GM10266 (cell line): ENCODE data around the gene SULT4A1.
"Not testable (repeated sequence)": the region's sequence is repeated elsewhere in the genome, so short reads cannot be mapped to it uniquely, and the experiment has no call there.

Source experiments
- DNase-seq: peaks from one replicate; pipeline ENCODE4 v3.0.0; 2012; ENCODE audit errors: extremely low spot score
- TF ChIP-seq, protein P1 (sequence below): IDR thresholded peaks from 2 replicates; pipeline ENCODE4 v1.5.1; 2012; ENCODE audit warnings: mild to moderate bottlenecking, low read depth; ENCODE audit not compliant: control insufficient read depth, insufficient read depth; ENCODE audit errors: missing control alignments

The SULT4A1 gene

DNA sequence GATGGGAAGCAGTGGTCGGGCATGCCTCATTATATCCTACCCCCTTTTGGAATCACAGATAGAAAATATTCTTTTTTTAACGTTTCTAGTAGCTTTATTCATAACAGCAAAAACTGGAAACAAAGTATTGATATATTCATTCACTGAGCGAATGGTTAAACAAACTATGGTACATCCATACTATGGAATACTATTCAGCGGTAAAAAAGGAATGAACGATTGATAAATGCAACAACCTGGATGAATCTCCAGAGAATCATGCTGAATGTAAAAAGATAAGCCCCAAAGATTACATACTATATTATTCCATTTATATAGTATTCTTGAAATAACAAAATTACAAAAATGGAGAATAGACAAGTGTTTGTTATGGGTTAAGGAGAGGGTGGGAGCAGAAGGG is 7.5 kb upstream of the SULT4A1 start:
- TF ChIP-seq, protein P1, sequence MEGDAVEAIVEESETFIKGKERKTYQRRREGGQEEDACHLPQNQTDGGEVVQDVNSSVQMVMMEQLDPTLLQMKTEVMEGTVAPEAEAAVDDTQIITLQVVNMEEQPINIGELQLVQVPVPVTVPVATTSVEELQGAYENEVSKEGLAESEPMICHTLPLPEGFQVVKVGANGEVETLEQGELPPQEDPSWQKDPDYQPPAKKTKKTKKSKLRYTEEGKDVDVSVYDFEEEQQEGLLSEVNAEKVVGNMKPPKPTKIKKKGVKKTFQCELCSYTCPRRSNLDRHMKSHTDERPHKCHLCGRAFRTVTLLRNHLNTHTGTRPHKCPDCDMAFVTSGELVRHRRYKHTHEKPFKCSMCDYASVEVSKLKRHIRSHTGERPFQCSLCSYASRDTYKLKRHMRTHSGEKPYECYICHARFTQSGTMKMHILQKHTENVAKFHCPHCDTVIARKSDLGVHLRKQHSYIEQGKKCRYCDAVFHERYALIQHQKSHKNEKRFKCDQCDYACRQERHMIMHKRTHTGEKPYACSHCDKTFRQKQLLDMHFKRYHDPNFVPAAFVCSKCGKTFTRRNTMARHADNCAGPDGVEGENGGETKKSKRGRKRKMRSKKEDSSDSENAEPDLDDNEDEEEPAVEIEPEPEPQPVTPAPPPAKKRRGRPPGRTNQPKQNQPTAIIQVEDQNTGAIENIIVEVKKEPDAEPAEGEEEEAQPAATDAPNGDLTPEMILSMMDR: no peak
- DNase-seq: no peak

DNA sequence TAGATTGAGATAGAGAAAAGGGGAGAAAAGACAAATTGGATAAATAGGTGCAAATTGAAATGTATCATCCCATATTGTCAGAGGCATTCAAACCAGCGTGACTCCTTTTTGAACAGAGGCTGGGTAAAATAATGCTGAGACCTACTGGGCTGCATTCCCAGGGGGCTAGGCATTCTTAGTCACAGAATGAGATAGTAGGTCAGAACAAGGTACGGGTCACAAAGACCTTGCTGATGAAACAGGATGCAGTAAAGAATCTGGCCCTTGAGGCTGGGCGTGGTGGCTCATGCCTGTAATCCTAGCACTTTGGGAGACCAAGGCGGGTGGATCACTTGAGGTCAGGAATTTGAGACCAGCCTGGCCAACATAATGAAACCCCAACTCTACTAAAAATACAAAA is 6.7 kb upstream of the SULT4A1 start:
- not testable (repeated sequence) for DNase-seq

GRCh38 chr22:43867839-43868635 is 5.7 kb upstream of the SULT4A1 start:
- DNase-seq: no peak

GRCh38 chr22:43862882-43863202 is 529 bp upstream of the SULT4A1 start:
- no peak for DNase-seq
- TF ChIP-seq, protein P1: no peak

More at GRCh38 chr22:43867839-43868635, 5.7 kb upstream of the SULT4A1 start:
- TF ChIP-seq, protein P1: no peak

GRCh38 chr22:43861529-43861928 is 784 bp downstream of the SULT4A1 start:
- TF ChIP-seq, protein P1: no peak
- no peak for DNase-seq

DNA sequence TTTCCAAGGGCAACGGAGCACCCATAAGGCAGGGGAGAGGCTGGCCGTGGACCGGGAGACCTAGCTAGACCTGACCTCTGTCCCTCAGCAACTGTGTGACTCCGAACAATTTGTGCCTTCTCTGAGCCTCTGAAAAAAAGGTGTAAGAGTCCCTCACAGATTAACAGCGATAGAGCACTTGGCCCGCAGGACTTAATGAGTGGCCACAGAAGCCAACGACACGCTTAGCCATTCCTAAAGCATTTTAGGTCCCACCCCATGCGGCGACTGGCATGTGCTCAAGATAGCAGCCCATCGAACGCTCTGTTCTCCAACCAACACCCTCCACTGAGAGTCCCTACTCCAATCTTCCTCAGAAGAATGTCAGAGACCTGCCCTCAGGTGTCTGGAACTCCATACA is 1.5 kb downstream of the SULT4A1 start:
- TF ChIP-seq, protein P1: no peak
- no peak for DNase-seq

GRCh38 chr22:43860126-43860525 is 2.2 kb downstream of the SULT4A1 start:
- no peak for DNase-seq
- TF ChIP-seq, protein P1: no peak

- no peak for DNase-seq
- TF ChIP-seq, protein P1: no peak
Observed at GRCh38 chr22:43859621-43860020, 2.7 kb downstream of the SULT4A1 start.
